Astrocyte (in vitro differentiated cells and primary cell): ENCODE measurements around the gene SLC16A12. TPM values are rescaled to one million over a fixed set of nuclear protein-coding genes. Genes with fewer than 3 reads are reported as not detected.

Source experiments
- DNase-seq: peaks from one replicate; pipeline ENCODE4 v3.0.0-alpha.2; 2010; ENCODE audit warnings: low read depth
- FAIRE-seq: peaks from 2 replicates; lab custom pipeline; 2011; peaks lifted over from hg19 to GRCh38; lab: Jason Lieb, UNC
- H2AFZ ChIP-seq: 2 replicates; pipeline ENCODE4 v1.6.0; 2012; ENCODE audit warnings: low read depth, low read length, inconsistent platforms
- H3K27ac ChIP-seq: 2 replicates; pipeline ENCODE4 v1.5.1; 2011; ENCODE audit warnings: low read depth, low read length, inconsistent platforms
- H3K27me3 ChIP-seq: 2 replicates; pipeline ENCODE4 v1.6.0; 2011; ENCODE audit warnings: low read length, inconsistent platforms; ENCODE audit not compliant: insufficient read depth
- H3K36me3 ChIP-seq: 2 replicates; pipeline ENCODE4 v1.5.1; 2011; ENCODE audit warnings: low read length, inconsistent platforms; ENCODE audit not compliant: insufficient read depth
- H3K4me1 ChIP-seq: 2 replicates; pipeline ENCODE4 v1.5.1; 2011; ENCODE audit warnings: low read length, inconsistent platforms; ENCODE audit not compliant: insufficient read depth
- H3K4me2 ChIP-seq: 2 replicates; pipeline ENCODE4 v1.6.0; 2012; ENCODE audit warnings: low read length, inconsistent platforms
- H3K4me3 ChIP-seq: 2 replicates; pipeline ENCODE4 v1.5.1; 2011; ENCODE audit warnings: low read depth, mild to moderate bottlenecking, low read length, inconsistent platforms; ENCODE audit not compliant: insufficient read depth
- H3K79me2 ChIP-seq: 2 replicates; pipeline ENCODE4 v1.6.0; 2012; ENCODE audit warnings: mild to moderate bottlenecking, low read length, inconsistent platforms; ENCODE audit not compliant: insufficient read depth
- H3K9ac ChIP-seq: 2 replicates; pipeline ENCODE4 v1.6.0; 2012; ENCODE audit warnings: mild to moderate bottlenecking, low read length, inconsistent platforms
- H3K9me3 ChIP-seq: 2 replicates; pipeline ENCODE4 v1.5.1; 2012; ENCODE audit warnings: low read depth, mild to moderate bottlenecking, low read length, inconsistent platforms; ENCODE audit not compliant: insufficient read depth
- H4K20me1 ChIP-seq: 2 replicates; pipeline ENCODE4 v1.6.0; 2012; ENCODE audit warnings: low read length, inconsistent platforms; ENCODE audit not compliant: insufficient read depth
- H3K27ac Mint-ChIP-seq: one replicate; pipeline ENCODE4 v1.8.0; 2021; ENCODE audit warnings: mild to moderate bottlenecking, mixed read lengths; ENCODE audit not compliant: unreplicated experiment
- H3K27me3 Mint-ChIP-seq: one replicate; pipeline ENCODE4 v1.8.0; 2021; ENCODE audit warnings: low read depth, mixed read lengths; ENCODE audit not compliant: unreplicated experiment
- H3K36me3 Mint-ChIP-seq: one replicate; pipeline ENCODE4 v1.8.0; 2021; ENCODE audit warnings: low read depth, mixed read lengths; ENCODE audit not compliant: unreplicated experiment
- H3K4me1 Mint-ChIP-seq: one replicate; pipeline ENCODE4 v1.8.0; 2021; ENCODE audit warnings: low read depth, mixed read lengths; ENCODE audit not compliant: unreplicated experiment
- H3K4me3 Mint-ChIP-seq: one replicate; pipeline ENCODE4 v1.8.0; 2021; ENCODE audit warnings: mild to moderate bottlenecking, moderate library complexity, mixed read lengths; ENCODE audit not compliant: unreplicated experiment
- H3K9me3 Mint-ChIP-seq: one replicate; pipeline ENCODE4 v1.8.0; 2021; ENCODE audit warnings: mild to moderate bottlenecking, mixed read lengths; ENCODE audit not compliant: unreplicated experiment
- CTCF ChIP-seq: IDR thresholded peaks from 2 replicates; pipeline ENCODE4 v1.5.1; 2011; ENCODE audit warnings: low read depth, mild to moderate bottlenecking, inconsistent platforms, low read length, moderate library complexity; ENCODE audit not compliant: insufficient read depth
- EZH2 ChIP-seq: IDR thresholded peaks from 2 replicates; pipeline ENCODE4 v1.6.1; 2012; ENCODE audit warnings: mild to moderate bottlenecking, low read length, inconsistent platforms; ENCODE audit not compliant: insufficient read depth
- total RNA-seq: library from RNA; stranded (reverse); gene quantifications from 2 replicates; pipeline ENCODE4 v1.2.1, GENCODE V29; 2021

Gene SLC16A12
- total RNA-seq, 1 donor from 2014 or later, result 0.59 TPM

GRCh38 chr10:89503652-89504370, 31.6 kb downstream of the SLC16A12 start:
- H3K27ac Mint-ChIP-seq, result no peak overlapping the region
- Histone ChIP-seq H3K36me3 (no peaks in the 10 kb centered on the region), H4K20me1 (no peaks in the 10 kb centered on the region), H3K9me3 (no peaks in the 10 kb centered on the region), H3K4me2 (no peak overlapping the region), H3K79me2 (no peaks in the 10 kb centered on the region), H3K4me1 (peaks cover 15% of the 10 kb centered on the region), H3K27me3 (no peaks in the 10 kb centered on the region), H2AFZ (no peak overlapping the region), H3K9ac (no peak overlapping the region), H3K27ac (no peak overlapping the region), H3K4me3 (no peak overlapping the region)
- peaks cover 5% of the 10 kb centered on the region for H3K27me3 Mint-ChIP-seq
- peaks cover 2% of the 10 kb centered on the region for H3K9me3 Mint-ChIP-seq
- no peak for TF ChIP-seq EZH2
- TF ChIP-seq CTCF, result no peak
- no peaks in the 10 kb centered on the region for H3K36me3 Mint-ChIP-seq
- H3K4me3 Mint-ChIP-seq, result no peak overlapping the region
- FAIRE-seq (no peak), DNase-seq (peak; percentile 55)
- peaks cover 10% of the 10 kb centered on the region for H3K4me1 Mint-ChIP-seq

GRCh38 chr10:89503151-89503550, 32.2 kb downstream of the SLC16A12 start:
- Histone ChIP-seq H2AFZ (no peak overlapping the region), H3K9ac (no peak overlapping the region), H3K27ac (no peak overlapping the region), H3K27me3 (no peaks in the 10 kb centered on the region), H3K36me3 (no peaks in the 10 kb centered on the region), H3K4me3 (no peak overlapping the region), H3K79me2 (no peaks in the 10 kb centered on the region), H4K20me1 (no peaks in the 10 kb centered on the region), H3K9me3 (no peaks in the 10 kb centered on the region), H3K4me2 (no peak overlapping the region), H3K4me1 (peaks cover 15% of the 10 kb centered on the region)
- DNase-seq (no peak), FAIRE-seq (no peak)
- H3K9me3 Mint-ChIP-seq, result peaks cover 2% of the 10 kb centered on the region
- peaks cover 10% of the 10 kb centered on the region for H3K4me1 Mint-ChIP-seq
- TF ChIP-seq EZH2 (no peak), CTCF (no peak)
- H3K27me3 Mint-ChIP-seq, result peaks cover 2% of the 10 kb centered on the region
- H3K36me3 Mint-ChIP-seq, result no peaks in the 10 kb centered on the region
- no peak overlapping the region for H3K4me3 Mint-ChIP-seq
- no peak overlapping the region for H3K27ac Mint-ChIP-seq

- no peak overlapping the region for H3K4me2 ChIP-seq
- DNase-seq, result peak; percentile 55
- H3K27ac Mint-ChIP-seq, result no peak overlapping the region
- no peak overlapping the region for H3K4me3 Mint-ChIP-seq
- H3K79me2 ChIP-seq, result no peaks in the 10 kb centered on the region
- no peak overlapping the region for H2AFZ ChIP-seq
- H3K36me3 Mint-ChIP-seq, result no peaks in the 10 kb centered on the region
- TF ChIP-seq CTCF, result no peak
- no peak for TF ChIP-seq EZH2
- H3K36me3 ChIP-seq, result no peaks in the 10 kb centered on the region
- no peak for FAIRE-seq
- H4K20me1 ChIP-seq, result no peaks in the 10 kb centered on the region
- no peaks in the 10 kb centered on the region for H3K27me3 Mint-ChIP-seq
- peaks cover 15% of the 10 kb centered on the region for H3K4me1 ChIP-seq
- H3K27me3 ChIP-seq, result no peaks in the 10 kb centered on the region
- no peak overlapping the region for H3K27ac ChIP-seq
- no peak overlapping the region for H3K9ac ChIP-seq
- no peaks in the 10 kb centered on the region for H3K9me3 ChIP-seq
- H3K9me3 Mint-ChIP-seq, result peaks cover 2% of the 10 kb centered on the region
- no peak overlapping the region for H3K4me3 ChIP-seq
- peaks cover 10% of the 10 kb centered on the region for H3K4me1 Mint-ChIP-seq
These were observed 32.8 kb downstream of the SLC16A12 start for GRCh38 chr10:89502549-89502948.
